GM12878 (cell line): ENCODE results near the gene CKMT2. TPM values are rescaled to one million over a fixed set of nuclear protein-coding genes. Genes with fewer than 3 reads are reported as not detected.

Experiments used
- ATAC-seq: fragments of 200-7000 bp; cut with Tn5 transposase; 3 replicates; pipeline ENCODE4 v1.9.1; 2020; ENCODE audit warnings: mild to moderate bottlenecking, moderate library complexity
- BruUV-seq: library from RNA; stranded (reverse); fragments of 400-500 nt; replicated peaks from 2 replicates; lab custom pipeline; 2021; lab: Mats Ljungman, UMichigan
- CTCF ChIA-PET: fragments of 300-600 bp; sonication (Branson Sonifier 250); formaldehyde crosslinking; extraction: SDS; loops from one replicate; lab custom pipeline; 2021; ENCODE audit warnings: inconsistent platforms; lab: Yijun Ruan, JAX
- POLR2A ChIA-PET: fragments of 350-600 bp; formaldehyde crosslinking; extraction: SDS; loops from one replicate; lab custom pipeline; 2021; ENCODE audit warnings: inconsistent platforms; lab: Charles Lee
- RAD21 ChIA-PET: fragments of 300-600 bp; sonication (Branson Sonifier 250); formaldehyde crosslinking; loops from one replicate; lab custom pipeline; 2023; ENCODE audit warnings: antibody characterized with exemption; ENCODE audit not compliant: unreplicated experiment; lab: Charles Lee
- SMC1A ChIA-PET: fragments of 300-600 bp; sonication (Branson Sonifier 250); formaldehyde crosslinking; loops from one replicate; lab custom pipeline; 2023; ENCODE audit not compliant: unreplicated experiment, uncharacterized antibody; lab: Charles Lee
- DNase-seq: peaks from one replicate; pipeline ENCODE4 v3.0.0-alpha.2; 2011; ENCODE audit warnings: low read depth, low spot score
- FAIRE-seq: peaks from 3 replicates; lab custom pipeline; 2011; peaks lifted over from hg19 to GRCh38; lab: Jason Lieb, UNC
- H2AFZ ChIP-seq: 2 replicates; pipeline ENCODE4 v1.6.0; 2011; ENCODE audit warnings: low read depth, low read length, control low read depth; ENCODE audit not compliant: control insufficient read depth
- H3K27ac ChIP-seq: 2 replicates; pipeline ENCODE4 v1.5.1; 2011; ENCODE audit warnings: control low read depth; ENCODE audit not compliant: control insufficient read depth, insufficient read depth
- H3K27me3 ChIP-seq, 2 experiments: replicated peaks in 1 of 2; 2 replicates each; pipeline versions ENCODE4 v1.6.0 to v1.6.1; 2011; ENCODE audit warnings: low read length in 1 of 2; ENCODE audit not compliant: control insufficient read depth in 2 of 2, insufficient read depth in 2 of 2
- H3K36me3 ChIP-seq, 2 experiments: 2 replicates each; pipeline ENCODE4 v1.5.1; 2011; ENCODE audit warnings: low read length in 1 of 2; ENCODE audit not compliant: control insufficient read depth in 2 of 2, insufficient read depth in 2 of 2
- H3K4me1 ChIP-seq: 2 replicates; pipeline ENCODE4 v1.6.1; 2011; ENCODE audit warnings: mild to moderate bottlenecking, low read length, moderate library complexity, mixed read lengths; ENCODE audit not compliant: control insufficient read depth, insufficient read depth
- H3K4me2 ChIP-seq: 2 replicates; pipeline ENCODE4 v1.6.0; 2011; ENCODE audit warnings: control low read depth; ENCODE audit not compliant: control insufficient read depth, insufficient read depth
- H3K4me3 ChIP-seq: fragments of 200-600 bp; sonication (generic); 2 replicates; pipeline ENCODE4 v1.5.1; 2016
- H3K79me2 ChIP-seq: 2 replicates; pipeline ENCODE4 v1.6.0; 2011; ENCODE audit warnings: low read length; ENCODE audit not compliant: control insufficient read depth, insufficient read depth
- H3K9ac ChIP-seq: 2 replicates; pipeline ENCODE4 v1.8.0; 2011; ENCODE audit warnings: low read length, control low read depth, mixed read lengths; ENCODE audit not compliant: control insufficient read depth, insufficient read depth
- H3K9me3 ChIP-seq: replicated peaks from 3 replicates; pipeline ENCODE4 v1.5.1; 2011; ENCODE audit warnings: mild to moderate bottlenecking, low read length; ENCODE audit not compliant: control insufficient read depth, insufficient read depth
- H4K20me1 ChIP-seq: 2 replicates; pipeline ENCODE4 v1.6.0; 2011; ENCODE audit not compliant: control insufficient read depth, insufficient read depth
- CBFB ChIP-seq: IDR thresholded peaks from 2 replicates; pipeline ENCODE4 v1.6.1; 2016; ENCODE audit warnings: antibody characterized with exemption, low read depth
- CHD1 ChIP-seq: IDR thresholded peaks from 2 replicates; pipeline ENCODE4 v1.6.1; 2012; ENCODE audit warnings: low read depth, low read length, improper control_type of control experiment
- CHD4 ChIP-seq: fragments of 200-600 bp; sonication (generic); IDR thresholded peaks from 2 replicates; pipeline ENCODE4 v1.6.1; 2016; ENCODE audit warnings: mild to moderate bottlenecking
- EZH2 ChIP-seq: IDR thresholded peaks from 2 replicates; pipeline ENCODE4 v1.6.1; 2012; ENCODE audit warnings: low read depth, mild to moderate bottlenecking, control low read depth, inconsistent platforms, low read length, borderline replicate concordance; ENCODE audit not compliant: control insufficient read depth
- HCFC1 ChIP-seq: fragments of 150-350 bp; IDR thresholded peaks from 2 replicates; pipeline ENCODE4 v1.6.1; 2014; ENCODE audit warnings: low read length
- JUND ChIP-seq: IDR thresholded peaks from 2 replicates; pipeline ENCODE4 v1.6.1; 2012; ENCODE audit warnings: low read depth, mild to moderate bottlenecking, low read length, improper control_type of control experiment, moderate library complexity
- KAT2A ChIP-seq: conservative IDR thresholded peaks from 2 replicates; pipeline ENCODE4 v1.6.1; 2011; ENCODE audit warnings: low read depth, low read length; ENCODE audit not compliant: control insufficient read depth
- NR2F1 ChIP-seq: fragments of 450-650 bp; conservative IDR thresholded peaks from 2 replicates; pipeline ENCODE4 v1.6.1; 2017; ENCODE audit warnings: mild to moderate bottlenecking
- POLR2AphosphoS5 ChIP-seq: IDR thresholded peaks from 2 replicates; pipeline ENCODE4 v1.6.1; 2011; ENCODE audit warnings: mild to moderate bottlenecking, low read length, inconsistent platforms
- SIX5 ChIP-seq: IDR thresholded peaks from 2 replicates; pipeline ENCODE4 v1.6.1; 2011; ENCODE audit warnings: mild to moderate bottlenecking, low read depth, low read length, moderate library complexity; ENCODE audit not compliant: severe bottlenecking
- WGBS: methylation state at CpG from one replicate; pipeline ENCODE4 v1.1.6; 2016; ENCODE audit warnings: low lambda C conversion rate; ENCODE audit not compliant: insufficient replicate concordance, insufficient coverage; ENCODE audit errors: missing lambda C conversion rate; 5-methylcytosine and 5-hydroxymethylcytosine counted together
- in situ Hi-C: fragments of 300-500 bp; cut with MboI; formaldehyde crosslinking; loops from 9 replicates; pipeline ENCODE4 v1.14.3; 2018; ENCODE audit warnings: mixed read lengths
- intact Hi-C: fragments of 100-400 bp; cut with micrococcal nuclease; formaldehyde crosslinking; loops from one replicate; pipeline ENCODE4 v1.14.2; 2022; ENCODE audit not compliant: unreplicated experiment
- polyA plus RNA-seq, 11 experiments: library from polyadenylated mRNA; depleted of rRNA in 4 of 11; unstranded in 6 of 11; stranded (reverse) in 5 of 11; fragments of >200 nt; fragmentation: Nextera tagmentation in 4 of 11; fragmentation: Illumina TruSeq in 1 of 11; extraction: Ambion mirVana in 4 of 11; extraction: Trizol in 1 of 11; gene quantifications; 1 replicate in 1 of 11; 2 replicates in 10 of 11; pipeline versions ENCODE4 v1.2.1 to v1.2.3, GENCODE V29; 2011 to 2016; ENCODE audit warnings: inconsistent platforms in 2 of 11, missing spikeins in 2 of 11, low read depth in 1 of 11
- total RNA-seq, 4 experiments: library from RNA; depleted of rRNA in 3 of 4; stranded (reverse); fragments of >200 nt in 3 of 4; fragmentation: Illumina TruSeq in 1 of 4; extraction: Trizol in 1 of 4; gene quantifications; 2 replicates each; pipeline versions ENCODE4 v1.2.1 to v1.2.3, GENCODE V29; 2013 to 2021
- TF ChIP-seq, protein P1 (sequence below): IDR thresholded peaks from 2 replicates; pipeline ENCODE4 v1.6.1; 2012; ENCODE audit warnings: low read length, inconsistent platforms
- TF ChIP-seq, protein P2 (sequence below): fragments of 450-650 bp; IDR thresholded peaks from 2 replicates; pipeline ENCODE4 v1.6.1; 2017; ENCODE audit warnings: antibody characterized with exemption, mild to moderate bottlenecking, moderate library complexity
- TF ChIP-seq, protein P3 (sequence below): IDR thresholded peaks from 2 replicates; pipeline ENCODE4 v1.6.1; 2011; ENCODE audit warnings: mild to moderate bottlenecking, low read depth, low read length, moderate library complexity; ENCODE audit not compliant: insufficient replicate concordance
- TF ChIP-seq, protein P4 (sequence below): fragments of 450-650 bp; IDR thresholded peaks from 2 replicates; pipeline ENCODE4 v1.6.1; 2014; ENCODE audit warnings: mild to moderate bottlenecking
- TF ChIP-seq, protein P5 (sequence below): fragments of 450-650 bp; IDR thresholded peaks from 2 replicates; pipeline ENCODE4 v1.6.1; 2018; ENCODE audit warnings: mild to moderate bottlenecking, low read depth, moderate library complexity; ENCODE audit not compliant: partially characterized antibody

CKMT2 gene
- total and polyA plus RNA-seq, 10 of the 15 experiments (the other 5 are each of a cell fraction or from before 2014, with no cell fraction given): 0.70 to 1.2 TPM; not detected in 8

DNA sequence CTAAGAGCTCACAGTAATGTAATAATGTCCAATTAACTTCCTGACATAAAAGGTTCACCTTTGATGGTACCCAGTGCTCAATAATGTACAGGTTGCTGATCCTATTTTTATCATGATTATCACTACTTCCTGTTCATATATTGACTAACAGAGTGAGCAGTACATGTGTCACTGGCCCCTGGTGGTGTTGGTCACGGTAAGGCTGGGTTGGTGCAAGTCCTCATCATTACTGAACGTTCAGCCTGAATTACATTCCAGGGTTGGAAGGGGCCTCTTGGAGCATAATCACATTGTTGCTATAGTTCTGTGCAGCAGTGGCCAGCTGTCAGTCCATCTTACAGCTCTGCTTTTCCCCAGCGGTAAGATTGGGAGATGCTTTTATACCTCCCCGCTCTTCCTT, 24.2 kb upstream of the CKMT2 start:
- Histone ChIP-seq H3K4me3 (no peak overlapping the region), H3K9me3 (no peaks in the 10 kb centered on the region), H3K9ac (no peak overlapping the region), H3K27ac (no peak overlapping the region), H4K20me1 (no peaks in the 10 kb centered on the region), H3K4me1 (peaks cover 11% of the 10 kb centered on the region; the same call in 1 of the 2 replicates), H3K36me3 (no peaks in the 10 kb centered on the region), H2AFZ (no peak overlapping the region), H3K79me2 (no peaks in the 10 kb centered on the region), H3K4me2 (no peak overlapping the region), H3K27me3 (no peaks in the 10 kb centered on the region)
- ChIA-PET CTCF (interaction anchor here (1.1 to 3.7 kb wide), 3 partner anchors 18 to 91 kb away, joined by 3 to 22 read pairs (median 3); partner anchors contain the start of gene ZCCHC9), POLR2A (interaction anchor here (0.6 kb wide), 1 partner anchor 387 kb away, joined by 3 read pairs; no protein-coding TSS in a partner anchor), RAD21 (interaction anchor here (1.0 kb wide), 1 partner anchor 90 kb away, joined by 6 read pairs; no protein-coding TSS in a partner anchor), SMC1A (interaction anchor here (0.8 kb wide), 1 partner anchor 89 kb away, joined by 4 read pairs; no protein-coding TSS in a partner anchor)
- TF ChIP-seq, protein P1, sequence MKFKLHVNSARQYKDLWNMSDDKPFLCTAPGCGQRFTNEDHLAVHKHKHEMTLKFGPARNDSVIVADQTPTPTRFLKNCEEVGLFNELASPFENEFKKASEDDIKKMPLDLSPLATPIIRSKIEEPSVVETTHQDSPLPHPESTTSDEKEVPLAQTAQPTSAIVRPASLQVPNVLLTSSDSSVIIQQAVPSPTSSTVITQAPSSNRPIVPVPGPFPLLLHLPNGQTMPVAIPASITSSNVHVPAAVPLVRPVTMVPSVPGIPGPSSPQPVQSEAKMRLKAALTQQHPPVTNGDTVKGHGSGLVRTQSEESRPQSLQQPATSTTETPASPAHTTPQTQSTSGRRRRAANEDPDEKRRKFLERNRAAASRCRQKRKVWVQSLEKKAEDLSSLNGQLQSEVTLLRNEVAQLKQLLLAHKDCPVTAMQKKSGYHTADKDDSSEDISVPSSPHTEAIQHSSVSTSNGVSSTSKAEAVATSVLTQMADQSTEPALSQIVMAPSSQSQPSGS: no peak
- no peak for TF ChIP-seq SIX5
- TF ChIP-seq CHD4: no peak
- TF ChIP-seq HCFC1: no peak
- TF ChIP-seq POLR2AphosphoS5: no peak
- TF ChIP-seq, protein P2, sequence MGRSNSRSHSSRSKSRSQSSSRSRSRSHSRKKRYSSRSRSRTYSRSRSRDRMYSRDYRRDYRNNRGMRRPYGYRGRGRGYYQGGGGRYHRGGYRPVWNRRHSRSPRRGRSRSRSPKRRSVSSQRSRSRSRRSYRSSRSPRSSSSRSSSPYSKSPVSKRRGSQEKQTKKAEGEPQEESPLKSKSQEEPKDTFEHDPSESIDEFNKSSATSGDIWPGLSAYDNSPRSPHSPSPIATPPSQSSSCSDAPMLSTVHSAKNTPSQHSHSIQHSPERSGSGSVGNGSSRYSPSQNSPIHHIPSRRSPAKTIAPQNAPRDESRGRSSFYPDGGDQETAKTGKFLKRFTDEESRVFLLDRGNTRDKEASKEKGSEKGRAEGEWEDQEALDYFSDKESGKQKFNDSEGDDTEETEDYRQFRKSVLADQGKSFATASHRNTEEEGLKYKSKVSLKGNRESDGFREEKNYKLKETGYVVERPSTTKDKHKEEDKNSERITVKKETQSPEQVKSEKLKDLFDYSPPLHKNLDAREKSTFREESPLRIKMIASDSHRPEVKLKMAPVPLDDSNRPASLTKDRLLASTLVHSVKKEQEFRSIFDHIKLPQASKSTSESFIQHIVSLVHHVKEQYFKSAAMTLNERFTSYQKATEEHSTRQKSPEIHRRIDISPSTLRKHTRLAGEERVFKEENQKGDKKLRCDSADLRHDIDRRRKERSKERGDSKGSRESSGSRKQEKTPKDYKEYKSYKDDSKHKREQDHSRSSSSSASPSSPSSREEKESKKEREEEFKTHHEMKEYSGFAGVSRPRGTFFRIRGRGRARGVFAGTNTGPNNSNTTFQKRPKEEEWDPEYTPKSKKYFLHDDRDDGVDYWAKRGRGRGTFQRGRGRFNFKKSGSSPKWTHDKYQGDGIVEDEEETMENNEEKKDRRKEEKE: no peak
- TF ChIP-seq EZH2: no peak
- TF ChIP-seq JUND: no peak
- TF ChIP-seq, protein P3, sequence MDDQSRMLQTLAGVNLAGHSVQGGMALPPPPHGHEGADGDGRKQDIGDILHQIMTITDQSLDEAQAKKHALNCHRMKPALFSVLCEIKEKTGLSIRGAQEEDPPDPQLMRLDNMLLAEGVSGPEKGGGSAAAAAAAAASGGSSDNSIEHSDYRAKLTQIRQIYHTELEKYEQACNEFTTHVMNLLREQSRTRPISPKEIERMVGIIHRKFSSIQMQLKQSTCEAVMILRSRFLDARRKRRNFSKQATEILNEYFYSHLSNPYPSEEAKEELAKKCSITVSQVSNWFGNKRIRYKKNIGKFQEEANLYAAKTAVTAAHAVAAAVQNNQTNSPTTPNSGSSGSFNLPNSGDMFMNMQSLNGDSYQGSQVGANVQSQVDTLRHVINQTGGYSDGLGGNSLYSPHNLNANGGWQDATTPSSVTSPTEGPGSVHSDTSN: no peak
- TF ChIP-seq NR2F1: no peak
- no peak for TF ChIP-seq KAT2A
- TF ChIP-seq, protein P4, sequence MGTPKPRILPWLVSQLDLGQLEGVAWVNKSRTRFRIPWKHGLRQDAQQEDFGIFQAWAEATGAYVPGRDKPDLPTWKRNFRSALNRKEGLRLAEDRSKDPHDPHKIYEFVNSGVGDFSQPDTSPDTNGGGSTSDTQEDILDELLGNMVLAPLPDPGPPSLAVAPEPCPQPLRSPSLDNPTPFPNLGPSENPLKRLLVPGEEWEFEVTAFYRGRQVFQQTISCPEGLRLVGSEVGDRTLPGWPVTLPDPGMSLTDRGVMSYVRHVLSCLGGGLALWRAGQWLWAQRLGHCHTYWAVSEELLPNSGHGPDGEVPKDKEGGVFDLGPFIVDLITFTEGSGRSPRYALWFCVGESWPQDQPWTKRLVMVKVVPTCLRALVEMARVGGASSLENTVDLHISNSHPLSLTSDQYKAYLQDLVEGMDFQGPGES: no peak
- no peak for TF ChIP-seq CBFB
- TF ChIP-seq, protein P5, sequence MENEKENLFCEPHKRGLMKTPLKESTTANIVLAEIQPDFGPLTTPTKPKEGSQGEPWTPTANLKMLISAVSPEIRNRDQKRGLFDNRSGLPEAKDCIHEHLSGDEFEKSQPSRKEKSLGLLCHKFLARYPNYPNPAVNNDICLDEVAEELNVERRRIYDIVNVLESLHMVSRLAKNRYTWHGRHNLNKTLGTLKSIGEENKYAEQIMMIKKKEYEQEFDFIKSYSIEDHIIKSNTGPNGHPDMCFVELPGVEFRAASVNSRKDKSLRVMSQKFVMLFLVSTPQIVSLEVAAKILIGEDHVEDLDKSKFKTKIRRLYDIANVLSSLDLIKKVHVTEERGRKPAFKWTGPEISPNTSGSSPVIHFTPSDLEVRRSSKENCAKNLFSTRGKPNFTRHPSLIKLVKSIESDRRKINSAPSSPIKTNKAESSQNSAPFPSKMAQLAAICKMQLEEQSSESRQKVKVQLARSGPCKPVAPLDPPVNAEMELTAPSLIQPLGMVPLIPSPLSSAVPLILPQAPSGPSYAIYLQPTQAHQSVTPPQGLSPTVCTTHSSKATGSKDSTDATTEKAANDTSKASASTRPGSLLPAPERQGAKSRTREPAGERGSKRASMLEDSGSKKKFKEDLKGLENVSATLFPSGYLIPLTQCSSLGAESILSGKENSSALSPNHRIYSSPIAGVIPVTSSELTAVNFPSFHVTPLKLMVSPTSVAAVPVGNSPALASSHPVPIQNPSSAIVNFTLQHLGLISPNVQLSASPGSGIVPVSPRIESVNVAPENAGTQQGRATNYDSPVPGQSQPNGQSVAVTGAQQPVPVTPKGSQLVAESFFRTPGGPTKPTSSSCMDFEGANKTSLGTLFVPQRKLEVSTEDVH: no peak
- no peak for TF ChIP-seq CHD1
- WGBS: 64% methylated on average over 4 of the region's 4 CpGs
- no peak for FAIRE-seq
- DNase-seq: no peak
- intact Hi-C loops (no loop called here), in situ Hi-C loops (no loop called here)
- BruUV-seq: no TSS peak
- ATAC-seq: no peak
